NCI-H1105 treated with DMSO at 0.1 percent for 48 hours (cell line): ENCODE results near the gene TRANK1.

Experiments used
- DNase-seq: peaks from one replicate; lab custom pipeline; 2025; lab: John Stamatoyannopoulos, UW

The TRANK1 gene

GRCh38 chr3:36843065-36844051 is 101.5 kb downstream of the TRANK1 start:
- DNase-seq, result peak; percentile 0

DNA sequence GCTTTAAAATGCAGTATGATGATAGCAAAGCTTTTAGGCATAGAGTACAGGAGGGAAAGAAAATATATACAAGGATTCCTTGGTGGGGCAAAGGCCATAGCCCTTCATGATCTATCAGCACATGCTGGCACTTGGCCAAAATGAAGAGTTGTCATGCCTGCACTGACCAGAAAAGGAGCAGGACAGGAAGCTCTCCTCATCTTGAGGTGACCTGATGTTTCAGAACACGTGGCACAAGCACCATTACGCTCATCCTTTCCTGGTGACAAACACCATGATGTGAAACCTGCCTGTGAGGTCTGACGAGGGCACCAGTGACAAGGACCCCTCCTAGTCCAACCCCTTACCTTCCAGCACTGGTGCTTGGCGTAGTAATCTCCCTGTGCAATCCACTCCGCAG is 102.6 kb downstream of the TRANK1 start:
- no peak for DNase-seq

DNA sequence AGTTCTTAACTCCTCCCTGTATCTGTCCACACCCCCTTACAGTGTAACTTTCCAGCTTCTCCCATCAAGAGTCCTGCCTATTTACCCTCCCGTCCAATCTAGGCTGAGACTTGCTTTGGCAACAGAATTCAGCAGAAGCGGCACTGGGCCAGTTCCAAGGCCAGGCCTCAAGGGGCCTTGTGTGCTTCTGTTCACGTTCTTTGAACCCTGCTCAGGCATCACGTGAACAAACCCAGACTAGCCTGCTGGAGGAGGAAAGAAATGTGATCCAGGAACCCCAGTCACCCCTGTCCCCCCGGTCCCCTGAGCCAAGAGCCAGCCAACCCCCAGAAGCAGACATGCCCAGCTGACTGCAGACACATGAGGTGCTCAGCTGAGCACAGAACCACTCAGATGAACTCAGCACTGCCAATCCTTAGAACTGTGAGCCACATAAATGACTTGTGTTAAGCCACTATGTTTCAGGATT is 104.4 kb downstream of the TRANK1 start:
- DNase-seq, result no peak

DNA sequence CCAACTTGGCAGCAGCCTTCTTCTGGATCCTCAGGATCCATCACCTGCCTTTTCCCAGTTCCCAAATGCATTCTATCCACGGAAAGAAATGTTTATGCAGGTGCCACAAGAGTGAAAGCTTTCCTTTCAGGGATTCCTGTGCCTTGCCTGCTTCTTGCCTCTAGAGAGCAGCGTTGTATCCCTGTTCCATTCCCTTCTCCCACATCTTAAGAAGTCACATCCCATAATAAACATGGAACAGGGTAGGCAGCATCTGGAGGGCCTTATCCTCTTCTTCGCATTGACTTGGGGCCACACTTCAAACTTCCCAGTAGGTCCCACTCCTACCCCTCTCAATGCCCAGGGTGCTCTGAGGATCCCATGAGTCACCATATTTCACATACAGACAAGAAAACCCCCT is 107.8 kb downstream of the TRANK1 start:
- DNase-seq, result no peak

DNA sequence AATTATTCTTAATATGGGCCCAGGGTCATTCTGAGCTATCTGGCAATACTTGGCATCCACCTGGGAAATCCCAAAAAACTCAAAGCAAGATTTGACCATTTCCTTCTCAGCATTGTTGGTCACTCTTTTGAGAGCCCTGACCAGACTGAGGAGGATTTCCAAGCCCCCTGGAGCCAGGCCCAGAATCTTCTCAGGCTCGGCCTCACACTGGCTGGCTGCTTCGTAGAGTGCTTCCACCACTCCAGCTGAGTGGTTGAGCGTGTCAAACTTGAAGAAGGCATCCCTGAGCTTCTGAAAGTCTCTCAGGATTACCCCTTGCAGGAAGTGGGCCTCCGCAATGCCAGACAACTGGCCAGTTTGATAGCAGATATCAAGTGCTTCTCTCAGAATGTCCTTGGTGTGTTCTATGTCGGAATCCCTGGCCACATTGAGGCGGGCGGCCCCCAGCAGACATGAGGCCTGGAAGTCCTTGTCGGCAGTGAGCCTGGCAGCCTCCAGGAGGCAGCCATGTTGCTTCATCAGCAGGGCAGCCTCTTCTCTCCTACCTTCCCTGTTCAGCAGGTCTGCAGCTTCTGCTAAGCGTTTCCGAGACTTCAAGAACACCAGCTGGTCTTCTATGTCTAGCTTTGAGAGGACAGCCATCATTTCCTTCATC is 111.6 kb downstream of the TRANK1 start:
- no peak for DNase-seq

DNA sequence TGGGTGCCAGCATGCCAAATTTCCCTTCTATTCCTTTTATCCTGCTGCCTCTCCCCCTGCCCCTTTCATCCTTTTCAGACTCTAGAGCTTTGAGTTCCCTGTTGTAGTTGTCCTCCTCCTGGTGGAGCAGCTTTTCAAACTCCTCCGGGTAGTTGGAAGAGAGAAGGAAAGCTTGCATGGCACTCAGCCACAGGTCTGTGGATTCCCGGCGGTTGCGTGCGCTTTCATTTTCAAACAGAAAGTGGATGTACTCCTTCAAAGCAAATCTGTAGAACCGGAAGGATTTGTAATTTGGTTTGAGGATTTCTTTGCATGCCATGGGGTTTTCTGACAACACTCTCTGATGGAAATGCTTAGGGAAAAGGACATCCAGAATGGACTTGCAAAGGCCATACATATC is 112.4 kb downstream of the TRANK1 start:
- DNase-seq, result no peak

DNA sequence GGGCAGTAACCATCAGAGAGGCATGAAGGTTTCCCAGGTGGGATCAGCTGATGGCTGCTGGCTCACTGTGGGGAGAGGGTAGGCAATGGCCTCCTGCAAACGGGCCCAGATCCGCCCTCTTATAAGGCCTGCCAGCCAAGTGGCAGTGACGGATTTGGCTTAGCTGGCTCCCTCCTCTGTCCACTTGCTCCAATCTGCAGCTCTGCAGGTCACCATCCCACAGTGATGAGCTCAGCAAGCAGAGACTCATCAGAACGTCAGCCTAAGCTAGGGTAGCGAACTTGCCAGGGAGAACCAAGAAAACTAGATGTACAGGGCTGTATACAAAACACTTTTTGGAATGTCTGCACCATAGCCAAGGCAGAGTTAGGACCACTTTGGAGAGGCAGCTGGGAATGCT is 117.7 kb downstream of the TRANK1 start:
- DNase-seq, result no peak

DNA sequence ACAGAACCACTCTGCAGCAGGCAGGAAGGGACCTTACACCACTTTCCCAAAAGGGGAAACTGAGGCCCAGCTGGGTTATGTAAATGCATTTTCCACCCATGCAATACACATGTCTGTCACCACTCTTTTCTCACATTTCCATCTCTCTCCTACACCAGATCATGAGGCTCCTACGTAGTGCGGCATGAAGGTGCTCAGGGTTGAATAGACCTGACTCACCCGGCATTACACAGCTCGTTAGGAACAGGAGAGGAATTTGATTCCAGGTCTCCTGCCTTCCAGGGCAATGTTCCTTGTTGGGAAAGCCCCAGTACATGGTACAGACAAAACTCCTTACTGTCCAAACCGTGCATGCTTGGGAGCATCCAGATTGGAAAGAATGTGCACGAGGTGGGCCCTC is 118.6 kb downstream of the TRANK1 start:
- DNase-seq, result no peak

GRCh38 chr3:36824443-36824842 is 120.4 kb downstream of the TRANK1 start:
- no peak for DNase-seq

- DNase-seq, result no peak
Observed at GRCh38 chr3:36823806-36824205, 121.0 kb downstream of the TRANK1 start.

DNA sequence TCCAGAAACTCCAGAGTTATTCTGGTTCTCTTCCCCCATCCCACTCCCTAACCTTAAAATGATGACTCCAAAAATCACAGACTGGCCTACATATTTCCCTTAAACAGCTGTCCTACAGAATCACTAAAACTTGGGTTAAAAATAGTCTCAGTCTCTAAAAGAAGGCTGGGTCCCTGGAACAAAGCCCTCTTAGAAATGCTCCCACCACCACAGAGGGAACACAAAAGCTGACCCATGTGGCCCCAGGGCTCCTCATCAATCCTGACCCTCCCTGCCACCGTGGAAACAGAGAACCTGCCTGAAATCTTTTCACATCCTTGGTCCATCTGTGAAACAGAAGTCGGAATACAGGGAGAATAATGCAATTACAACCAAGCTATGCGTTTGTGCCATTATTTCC is 124.8 kb downstream of the TRANK1 start:
- no peak for DNase-seq

GRCh38 chr3:36817806-36818533 is 126.9 kb downstream of the TRANK1 start:
- no peak for DNase-seq

- no peak for DNase-seq
Observed at GRCh38 chr3:36815375-36815774, 129.5 kb downstream of the TRANK1 start.

DNA sequence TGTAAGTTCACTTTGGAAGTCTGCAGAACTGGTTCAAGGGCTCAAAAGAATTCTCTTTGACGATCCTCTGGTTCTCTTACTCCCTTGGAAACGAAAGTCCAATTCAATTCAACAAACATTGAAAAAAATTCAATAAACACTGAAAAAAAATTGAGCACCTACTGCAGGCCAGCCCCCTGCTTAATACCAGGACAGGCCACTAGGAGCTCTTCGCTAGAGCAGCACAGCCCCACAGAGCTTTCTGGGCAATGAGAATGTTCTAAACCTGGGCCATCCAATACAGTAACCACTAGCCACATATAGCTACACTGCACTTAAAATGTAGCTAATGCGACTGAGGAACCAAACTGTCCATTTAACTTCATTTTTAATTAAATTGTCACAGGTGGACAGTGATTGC is 130.1 kb downstream of the TRANK1 start:
- DNase-seq, result no peak

GRCh38 chr3:36814066-36814717 is 130.7 kb downstream of the TRANK1 start:
- no peak for DNase-seq

DNA sequence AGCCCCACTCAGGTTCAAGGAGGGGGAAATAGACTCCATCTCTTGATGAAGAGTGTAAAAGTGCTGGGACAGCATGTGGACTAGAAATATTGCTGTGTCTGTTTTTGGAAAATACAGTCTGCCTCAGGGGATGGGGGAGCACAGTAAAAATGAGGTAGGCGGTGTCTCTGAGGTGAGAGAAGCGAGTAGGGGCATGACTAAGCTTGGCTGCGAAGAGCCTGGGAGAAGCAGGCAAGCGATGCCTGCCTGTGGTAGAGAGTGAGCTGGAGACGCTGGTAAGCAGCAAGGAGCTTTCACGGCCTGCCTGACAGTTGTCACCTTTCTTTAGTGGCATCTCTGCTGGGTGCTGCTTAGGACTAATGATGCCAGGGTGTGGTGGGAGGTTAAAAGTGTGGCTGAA is 131.5 kb downstream of the TRANK1 start:
- DNase-seq, result no peak

- DNase-seq, result no peak
Observed at GRCh38 chr3:36812240-36812639, 132.6 kb downstream of the TRANK1 start.

- no peak for DNase-seq
Observed at GRCh38 chr3:36811768-36812167, 133.1 kb downstream of the TRANK1 start.

GRCh38 chr3:36804295-36805055 is 140.4 kb downstream of the TRANK1 start:
- DNase-seq, result peak; percentile 10

GRCh38 chr3:36803091-36803791 is 141.6 kb downstream of the TRANK1 start:
- DNase-seq, result no peak
